NB4 (cell line): Measurements from ENCODE around the gene RACGAP1.

ENCODE experiments used
- DNase-seq: peaks from one replicate; pipeline ENCODE4 v3.0.0; 2010; ENCODE audit warnings: low read depth
- H3K4me3 ChIP-seq: one replicate; pipeline ENCODE4 v1.5.1; 2011; ENCODE audit warnings: mild to moderate bottlenecking, low read depth, low read length, moderate library complexity
- MYC ChIP-seq: IDR thresholded peaks from 2 replicates; pipeline ENCODE4 v1.6.1; 2011; ENCODE audit warnings: low read depth, low read length
- POLR2A ChIP-seq: IDR thresholded peaks from 2 replicates; pipeline ENCODE4 v1.6.1; 2011; ENCODE audit warnings: mild to moderate bottlenecking; ENCODE audit not compliant: insufficient read length; ENCODE audit errors: extremely low read depth
- TF ChIP-seq, protein P1 (sequence below): IDR thresholded peaks from 2 replicates; pipeline ENCODE4 v1.6.1; 2011; ENCODE audit warnings: low read depth, low read length
- TF ChIP-seq, protein P2 (sequence below): IDR thresholded peaks from one replicate; pipeline ENCODE4 v1.5.1; 2012; ENCODE audit warnings: low read depth, low read length

RACGAP1 gene

DNA sequence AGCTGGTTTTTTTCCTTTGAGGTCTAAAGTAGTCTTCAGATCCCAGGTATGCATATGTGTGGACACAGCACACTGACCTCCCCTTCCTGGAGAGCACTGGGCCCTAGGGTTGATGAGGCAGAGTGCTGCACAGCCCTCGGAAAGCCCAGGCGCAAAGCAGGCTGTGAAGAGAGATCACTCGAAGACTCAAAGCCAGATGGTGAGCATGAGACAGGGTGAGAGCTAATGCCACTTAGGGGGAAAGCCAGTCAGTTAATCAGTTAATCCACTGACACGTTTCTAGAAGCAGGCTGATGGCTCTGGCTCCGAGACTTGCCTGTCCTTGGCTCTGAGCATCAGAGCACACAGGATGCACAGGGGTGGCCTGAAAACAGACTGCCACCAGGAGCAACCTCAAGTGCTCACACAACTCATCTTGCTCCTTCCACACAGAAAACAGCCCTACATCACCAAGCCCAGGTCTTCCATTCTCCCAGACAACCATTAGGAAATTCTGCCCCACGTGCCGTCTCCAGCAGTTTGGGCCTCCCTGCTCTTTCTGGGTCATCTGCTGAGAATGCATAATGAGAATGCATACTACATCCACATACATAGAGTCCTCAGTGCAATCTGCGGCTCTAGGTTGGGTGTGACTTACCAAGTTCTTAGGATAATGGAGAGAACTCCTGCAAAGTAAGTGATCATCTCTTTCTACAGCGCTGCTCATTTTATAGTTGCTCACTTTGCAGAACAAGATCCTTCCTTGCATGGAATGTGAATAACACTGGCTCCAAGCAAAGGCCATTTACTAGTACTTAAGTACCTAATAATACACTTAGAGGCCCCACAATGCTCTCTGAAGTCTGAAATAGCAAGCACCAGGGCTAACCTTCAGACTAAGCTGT is 40.6 kb downstream of the RACGAP1 start:
- H3K4me3 ChIP-seq, result no peak overlapping the region
- no peak for TF ChIP-seq MYC
- TF ChIP-seq, protein P1, sequence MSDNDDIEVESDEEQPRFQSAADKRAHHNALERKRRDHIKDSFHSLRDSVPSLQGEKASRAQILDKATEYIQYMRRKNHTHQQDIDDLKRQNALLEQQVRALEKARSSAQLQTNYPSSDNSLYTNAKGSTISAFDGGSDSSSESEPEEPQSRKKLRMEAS, result no peak
- no peak for TF ChIP-seq POLR2A
- TF ChIP-seq, protein P2, sequence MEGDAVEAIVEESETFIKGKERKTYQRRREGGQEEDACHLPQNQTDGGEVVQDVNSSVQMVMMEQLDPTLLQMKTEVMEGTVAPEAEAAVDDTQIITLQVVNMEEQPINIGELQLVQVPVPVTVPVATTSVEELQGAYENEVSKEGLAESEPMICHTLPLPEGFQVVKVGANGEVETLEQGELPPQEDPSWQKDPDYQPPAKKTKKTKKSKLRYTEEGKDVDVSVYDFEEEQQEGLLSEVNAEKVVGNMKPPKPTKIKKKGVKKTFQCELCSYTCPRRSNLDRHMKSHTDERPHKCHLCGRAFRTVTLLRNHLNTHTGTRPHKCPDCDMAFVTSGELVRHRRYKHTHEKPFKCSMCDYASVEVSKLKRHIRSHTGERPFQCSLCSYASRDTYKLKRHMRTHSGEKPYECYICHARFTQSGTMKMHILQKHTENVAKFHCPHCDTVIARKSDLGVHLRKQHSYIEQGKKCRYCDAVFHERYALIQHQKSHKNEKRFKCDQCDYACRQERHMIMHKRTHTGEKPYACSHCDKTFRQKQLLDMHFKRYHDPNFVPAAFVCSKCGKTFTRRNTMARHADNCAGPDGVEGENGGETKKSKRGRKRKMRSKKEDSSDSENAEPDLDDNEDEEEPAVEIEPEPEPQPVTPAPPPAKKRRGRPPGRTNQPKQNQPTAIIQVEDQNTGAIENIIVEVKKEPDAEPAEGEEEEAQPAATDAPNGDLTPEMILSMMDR, result no peak
- DNase-seq, result no peak

- TF ChIP-seq POLR2A (no peak), MYC (no peak)
- TF ChIP-seq, protein P1, result no peak
- TF ChIP-seq, protein P2, result no peak
- no peak for DNase-seq
- no peak overlapping the region for H3K4me3 ChIP-seq
Measured at GRCh38 chr12:49983892-49984291, 41.4 kb downstream of the RACGAP1 start.

DNA sequence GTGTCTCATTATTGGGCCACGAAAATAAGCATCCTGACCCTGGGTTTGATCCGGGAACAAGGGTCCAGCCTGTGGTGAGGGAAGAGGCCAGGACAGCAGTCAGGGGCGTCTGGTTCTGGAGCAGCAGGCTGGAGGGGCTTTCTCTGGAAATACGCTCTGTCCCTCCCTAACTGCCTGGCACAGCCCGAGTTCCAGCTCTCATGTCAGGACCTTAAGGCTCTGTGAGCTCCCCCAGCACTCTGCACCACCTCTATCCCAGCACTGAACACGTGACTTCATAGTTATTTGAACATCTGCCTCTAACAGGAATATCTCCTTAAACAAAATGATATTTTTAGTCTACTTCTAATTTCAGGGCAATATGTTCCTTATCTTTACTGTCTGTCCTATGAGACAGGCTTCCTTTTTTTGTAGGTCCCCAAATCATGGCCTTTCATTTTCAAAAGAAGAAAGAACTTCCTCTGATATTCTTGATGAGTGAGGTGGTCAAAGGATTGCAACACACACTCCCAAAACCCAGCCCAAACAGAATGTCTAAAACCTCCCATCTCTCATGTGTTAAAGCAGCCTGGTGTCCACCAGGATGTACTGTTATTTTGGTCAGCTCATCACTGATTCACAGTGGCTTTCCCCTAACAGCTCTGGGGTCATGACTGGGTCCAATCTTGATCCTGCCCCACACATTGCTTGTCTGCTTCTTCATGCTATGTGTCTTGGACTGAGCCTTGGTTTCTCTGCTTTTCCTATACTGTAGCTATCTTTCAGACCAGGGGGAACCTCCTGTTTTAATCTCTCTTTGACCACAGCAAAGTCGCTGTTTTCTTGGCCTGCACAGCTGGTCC is 42.8 kb downstream of the RACGAP1 start:
- TF ChIP-seq MYC (no peak), POLR2A (no peak)
- TF ChIP-seq, protein P1, result no peak
- TF ChIP-seq, protein P2, result no peak
- peak; percentile 60 for DNase-seq

GRCh38 chr12:49980501-49981349 is 44.6 kb downstream of the RACGAP1 start:
- no peak overlapping the region for H3K4me3 ChIP-seq
- TF ChIP-seq, protein P1, result no peak
- TF ChIP-seq MYC (no peak), POLR2A (no peak)
- TF ChIP-seq, protein P2, result no peak
- DNase-seq, result no peak

More for the DNA sequence above, 42.8 kb downstream of the RACGAP1 start:
- no peak overlapping the region for H3K4me3 ChIP-seq

DNA sequence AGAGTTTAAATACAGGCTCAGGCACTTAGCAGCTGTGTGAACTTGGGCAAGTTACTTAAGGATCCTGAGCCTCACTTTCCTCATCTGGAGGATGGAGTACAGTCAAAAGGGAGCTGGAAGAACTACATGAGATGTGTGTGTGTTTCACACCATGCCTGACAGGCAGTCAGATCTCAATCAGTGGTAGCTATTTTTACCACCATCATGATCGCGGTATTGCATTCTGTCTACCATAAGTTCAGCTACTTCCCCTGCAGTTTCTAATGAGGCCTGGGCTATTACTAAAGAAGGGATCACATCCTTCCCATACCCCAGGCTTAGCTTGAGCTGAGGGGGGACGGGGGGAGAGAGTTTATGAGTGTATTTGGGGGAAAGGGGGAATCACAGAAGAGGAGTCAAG is 45.5 kb downstream of the RACGAP1 start:
- TF ChIP-seq, protein P2, result no peak
- no peak for TF ChIP-seq MYC
- TF ChIP-seq, protein P1, result no peak
- no peak for TF ChIP-seq POLR2A
- no peak for DNase-seq
- no peak overlapping the region for H3K4me3 ChIP-seq
